Esophagus muscularis mucosa (tissue), 4 donors: ENCODE results near the gene VPS35L. TPM values are rescaled to one million over a fixed set of nuclear protein-coding genes. Genes with fewer than 3 reads are reported as not detected.

Source experiments
- DNase-seq: peaks from one replicate; pipeline ENCODE4 v3.0.0-alpha.2; 2017; ENCODE audit errors: extremely low spot score
- H3K27ac ChIP-seq, 4 donors: fragments of 200-600 bp; sonication (generic); replicated peaks in 1 of 4; 1 replicate in 3 of 4; 2 replicates in 1 of 4; pipeline ENCODE4 v1.5.1; 2016 to 2019; ENCODE audit warnings: mild to moderate bottlenecking in 1 of 4
- H3K27me3 ChIP-seq, 4 donors: fragments of 200-600 bp; sonication (generic); one replicate each; pipeline versions ENCODE4 v1.5.1 to v1.6.0; 2016 to 2019
- H3K36me3 ChIP-seq, 4 donors: fragments of 200-600 bp; sonication (generic); one replicate each; pipeline ENCODE4 v1.5.1; 2016 to 2019
- H3K4me1 ChIP-seq, 4 donors: fragments of 200-600 bp; sonication (generic); one replicate each; pipeline ENCODE4 v1.5.1; 2016 to 2019
- H3K4me3 ChIP-seq, 4 donors: fragments of 200-600 bp; sonication (generic); 1 replicate in 2 of 4; 2 replicates in 2 of 4; pipeline ENCODE4 v1.5.1; 2016 to 2019; ENCODE audit warnings: mild to moderate bottlenecking in 4 of 4, moderate library complexity in 1 of 4
- H3K9me3 ChIP-seq, 4 donors: fragments of 200-600 bp; sonication (generic); 1 replicate in 3 of 4; 2 replicates in 1 of 4; pipeline ENCODE4 v1.5.1; 2016 to 2019
- CTCF ChIP-seq, 3 experiments: fragments of 200-600 bp in 2 of 3; fragments of 450-650 bp in 1 of 3; sonication (generic) in 2 of 3; IDR thresholded peaks; one replicate each; pipeline ENCODE4 v1.5.1; 2017 to 2019; ENCODE audit warnings: antibody characterized with exemption in 3 of 3, mild to moderate bottlenecking in 2 of 3, moderate library complexity in 1 of 3
- EP300 ChIP-seq: sonication (generic); formaldehyde crosslinking; IDR thresholded peaks from one replicate; pipeline ENCODE4 v1.6.1; 2017; ENCODE audit warnings: antibody characterized with exemption
- POLR2A ChIP-seq: fragments of 450-650 bp; IDR thresholded peaks from one replicate; pipeline ENCODE4 v1.6.1; 2017; ENCODE audit warnings: antibody characterized with exemption, moderate library complexity, mild to moderate bottlenecking, low read depth
- POLR2AphosphoS5 ChIP-seq, 2 donors: sonication (generic); formaldehyde crosslinking; IDR thresholded peaks; one replicate each; pipeline ENCODE4 v1.6.1; 2017; ENCODE audit warnings: antibody characterized with exemption in 2 of 2
- WGBS: methylation state at CpG from one replicate; pipeline ENCODE4 v1.1.5; 2018; 5-methylcytosine and 5-hydroxymethylcytosine counted together
- intact Hi-C: fragments of 100-400 bp; cut with DNase I; formaldehyde crosslinking; loops from one replicate; pipeline ENCODE4 v1.15.1; 2023
- total RNA-seq, 4 donors: library from RNA; depleted of rRNA; stranded (reverse); fragments of >200 nt; gene quantifications; one replicate each; pipeline versions ENCODE4 v1.1.0 to v1.2.1, GENCODE V29; 2016

The VPS35L gene
- total RNA-seq, 4 donors from 2014 or later = 35.5 to 47.0 (median 38.1) TPM

GRCh38 chr16:19610200-19610599 is 54.7 kb downstream of the VPS35L start:
- DNase-seq = no peak
- H3K9me3 ChIP-seq = no peaks in the 10 kb centered on the region
- H3K4me3 ChIP-seq = no peak overlapping the region
- H3K27ac ChIP-seq = no peak overlapping the region
- peaks cover 0 to 2% (median 0%) of the 10 kb centered on the region in 4 donors for H3K4me1 ChIP-seq
- peaks cover 40 to 97% (median 70%) of the 10 kb centered on the region in 4 donors for H3K36me3 ChIP-seq
- TF ChIP-seq CTCF (IDR thresholded peaks at IDR 0.05) = no peak
- TF ChIP-seq EP300 = no peak
- TF ChIP-seq POLR2A = no peak
- TF ChIP-seq POLR2AphosphoS5 (IDR thresholded peaks at IDR 0.05) = no peak
- 98% methylated on average over 13 of the region's 13 CpGs for WGBS
- intact Hi-C loops = no loop called here
- no peaks in the 10 kb centered on the region for H3K27me3 ChIP-seq

- Histone ChIP-seq H3K27me3 (no peaks in the 10 kb centered on the region), H3K4me1 (no peaks in the 10 kb centered on the region), H3K4me3 (no peak overlapping the region), H3K9me3 (no peaks in the 10 kb centered on the region), H3K36me3 (peaks cover 31 to 97% (median 79%) of the 10 kb centered on the region in 4 donors), H3K27ac (no peak overlapping the region)
- no peak for DNase-seq
- WGBS = 97% methylated on average over 5 of the region's 5 CpGs
- intact Hi-C loops = no loop called here
- TF ChIP-seq POLR2AphosphoS5 (IDR thresholded peaks at IDR 0.05) (no peak), CTCF (IDR thresholded peaks at IDR 0.05) (no peak), EP300 (no peak), POLR2A (no peak)
Observed at GRCh38 chr16:19613834-19614233, 58.3 kb downstream of the VPS35L start.

- H3K4me3 ChIP-seq = no peak overlapping the region
- intact Hi-C loops = no loop called here
- no peak overlapping the region for H3K27ac ChIP-seq
- no peak for DNase-seq
- H3K27me3 ChIP-seq = no peaks in the 10 kb centered on the region
- 91% methylated on average over 6 of the region's 6 CpGs for WGBS
- TF ChIP-seq EP300 (no peak), CTCF (IDR thresholded peaks at IDR 0.05) (no peak), POLR2AphosphoS5 (IDR thresholded peaks at IDR 0.05) (no peak)
- H3K36me3 ChIP-seq = peaks cover 22 to 90% (median 66%) of the 10 kb centered on the region in 4 donors
- no peaks in the 10 kb centered on the region for H3K4me1 ChIP-seq
- no peaks in the 10 kb centered on the region for H3K9me3 ChIP-seq
Observed at GRCh38 chr16:19616241-19616640, 60.7 kb downstream of the VPS35L start.

GRCh38 chr16:19618876-19619275 is 63.4 kb downstream of the VPS35L start:
- H3K4me3 ChIP-seq = no peak overlapping the region
- no peaks in the 10 kb centered on the region for H3K9me3 ChIP-seq
- WGBS = 96% methylated on average over 9 of the region's 9 CpGs
- DNase-seq = no peak
- H3K36me3 ChIP-seq = peaks cover 14 to 85% (median 49%) of the 10 kb centered on the region in 4 donors
- intact Hi-C loops = no loop called here
- H3K4me1 ChIP-seq = no peaks in the 10 kb centered on the region
- TF ChIP-seq POLR2AphosphoS5 (IDR thresholded peaks at IDR 0.05) (no peak), CTCF (IDR thresholded peaks at IDR 0.05) (no peak), POLR2A (no peak), EP300 (no peak)
- no peak overlapping the region for H3K27ac ChIP-seq
- H3K27me3 ChIP-seq = no peaks in the 10 kb centered on the region

GRCh38 chr16:19621445-19621844 is 65.9 kb downstream of the VPS35L start:
- peaks cover 6 to 85% (median 35%) of the 10 kb centered on the region in 4 donors for H3K36me3 ChIP-seq
- H3K27ac ChIP-seq = no peak overlapping the region
- H3K4me3 ChIP-seq = no peak overlapping the region
- no peaks in the 10 kb centered on the region for H3K27me3 ChIP-seq
- H3K9me3 ChIP-seq = no peaks in the 10 kb centered on the region
- H3K4me1 ChIP-seq = no peaks in the 10 kb centered on the region
- WGBS = 63% methylated on average over 3 of the region's 3 CpGs
- TF ChIP-seq POLR2AphosphoS5 (IDR thresholded peaks at IDR 0.05) = no peak
- no peak for TF ChIP-seq POLR2A
- TF ChIP-seq EP300 = no peak
- TF ChIP-seq CTCF (IDR thresholded peaks at IDR 0.05) = no peak
- intact Hi-C loops = no loop called here
- DNase-seq = no peak
